Upper lobe of left lung (tissue), 6 donors: Measurements from ENCODE around the gene FSTL5. TPM values are rescaled to one million over a fixed set of nuclear protein-coding genes. Genes with fewer than 3 reads are reported as not detected.

Source experiments
- ATAC-seq, 2 donors: fragments of 200-7000 bp; cut with Tn5 transposase; one replicate each; pipeline ENCODE4 v1.9.1; 2022; ENCODE audit warnings: mild to moderate bottlenecking in 2 of 2, moderate library complexity in 2 of 2; ENCODE audit not compliant: low FRiP score in 2 of 2
- DNase-seq, 2 donors: peaks; one replicate each; pipeline ENCODE4 v3.0.0-alpha.2; 2019 to 2020
- H3K27ac ChIP-seq, 4 donors: fragments of 200-600 bp; sonication (generic); one replicate each; pipeline ENCODE4 v1.5.1; 2016 to 2019
- H3K27me3 ChIP-seq, 4 donors: fragments of 200-600 bp; sonication (generic); one replicate each; pipeline ENCODE4 v1.5.1; 2017 to 2019
- H3K36me3 ChIP-seq, 4 donors: fragments of 200-600 bp; sonication (generic); one replicate each; pipeline ENCODE4 v1.5.1; 2016 to 2019
- H3K4me1 ChIP-seq, 4 donors: fragments of 200-600 bp; sonication (generic); one replicate each; pipeline ENCODE4 v1.5.1; 2018 to 2019
- H3K4me3 ChIP-seq, 4 donors: fragments of 200-600 bp; sonication (generic); one replicate each; pipeline ENCODE4 v1.5.1; 2017 to 2019; ENCODE audit warnings: mild to moderate bottlenecking in 2 of 4, moderate library complexity in 1 of 4
- H3K9me3 ChIP-seq, 4 donors: fragments of 200-600 bp; sonication (generic); one replicate each; pipeline ENCODE4 v1.5.1; 2018 to 2019
- CTCF ChIP-seq, 6 experiments: fragments of 450-650 bp in 4 of 6; fragments of 200-600 bp in 2 of 6; sonication (generic) in 2 of 6; IDR thresholded peaks; one replicate each; pipeline ENCODE4 v1.5.1; 2016 to 2019; ENCODE audit warnings: antibody characterized with exemption in 6 of 6
- EP300 ChIP-seq, 4 donors: sonication (generic); formaldehyde crosslinking; IDR thresholded peaks; one replicate each; pipeline ENCODE4 v1.5.1; 2017; ENCODE audit warnings: antibody characterized with exemption in 4 of 4, control low read depth in 2 of 4
- POLR2A ChIP-seq, 4 donors: fragments of 450-650 bp; IDR thresholded peaks; one replicate each; pipeline ENCODE4 v1.5.1; 2016 to 2017; ENCODE audit warnings: antibody characterized with exemption in 4 of 4, mild to moderate bottlenecking in 2 of 4
- POLR2AphosphoS5 ChIP-seq, 2 donors: sonication (generic); formaldehyde crosslinking; IDR thresholded peaks; one replicate each; pipeline ENCODE4 v1.5.1; 2017; ENCODE audit warnings: antibody characterized with exemption in 2 of 2
- WGBS, 2 donors: methylation state at CpG; one replicate each; pipeline ENCODE4 v1.1.5; 2017 to 2018; 5-methylcytosine and 5-hydroxymethylcytosine counted together
- total RNA-seq, 6 donors: library from RNA; depleted of rRNA in 4 of 6; stranded (reverse); fragments of >200 nt in 4 of 6; gene quantifications; one replicate each; pipeline versions ENCODE4 v1.1.0 to v1.2.1, GENCODE V29; 2016 to 2021
- donor health status: DM: no; HTN: no; CAD: no; lungs with moderate emphysema.
- donor health status: DM: no; HTN: yes; CAD: no; lungs with severe emphysema.

The FSTL5 gene
- total RNA-seq, 6 donors from 2014 or later: not detected

GRCh38 chr4:161411901-161412300 is 751.9 kb downstream of the FSTL5 start:
- no peak for DNase-seq
- H3K9me3 ChIP-seq: no peaks in the 10 kb centered on the region
- H3K4me1 ChIP-seq: no peaks in the 10 kb centered on the region
- no peak for ATAC-seq
- no peak overlapping the region for H3K4me3 ChIP-seq
- no peak overlapping the region for H3K27ac ChIP-seq
- TF ChIP-seq POLR2AphosphoS5 (IDR thresholded peaks at IDR 0.05) (no peak), EP300 (IDR thresholded peaks at IDR 0.05) (no peak), CTCF (IDR thresholded peaks at IDR 0.05) (no peak), POLR2A (IDR thresholded peaks at IDR 0.05) (no peak)
- WGBS, 2 donors: 68 to 91% methylated on average over 1 of the region's 1 CpG
- no peaks in the 10 kb centered on the region for H3K36me3 ChIP-seq
- no peaks in the 10 kb centered on the region for H3K27me3 ChIP-seq

GRCh38 chr4:161404346-161405110 is 759.3 kb downstream of the FSTL5 start:
- WGBS, 2 donors: 79% methylated on average over 9 of the region's 9 CpGs
- Histone ChIP-seq H3K27ac (no peak overlapping the region), H3K4me1 (no peaks in the 10 kb centered on the region), H3K27me3 (no peaks in the 10 kb centered on the region), H3K9me3 (no peaks in the 10 kb centered on the region), H3K36me3 (no peaks in the 10 kb centered on the region), H3K4me3 (no peak overlapping the region)
- ATAC-seq: no peak
- TF ChIP-seq POLR2AphosphoS5 (IDR thresholded peaks at IDR 0.05) (no peak), CTCF (IDR thresholded peaks at IDR 0.05) (no peak), POLR2A (IDR thresholded peaks at IDR 0.05) (no peak), EP300 (IDR thresholded peaks at IDR 0.05) (no peak)
- DNase-seq: no peak

- WGBS, 2 donors: 76 to 81% methylated on average over 3 of the region's 3 CpGs
- Histone ChIP-seq H3K9me3 (no peaks in the 10 kb centered on the region), H3K27me3 (no peaks in the 10 kb centered on the region), H3K36me3 (no peaks in the 10 kb centered on the region), H3K27ac (no peak overlapping the region), H3K4me1 (no peaks in the 10 kb centered on the region), H3K4me3 (no peak overlapping the region)
- TF ChIP-seq CTCF (IDR thresholded peaks at IDR 0.05) (no peak), POLR2AphosphoS5 (IDR thresholded peaks at IDR 0.05) (no peak), EP300 (IDR thresholded peaks at IDR 0.05) (no peak), POLR2A (IDR thresholded peaks at IDR 0.05) (no peak)
- ATAC-seq: no peak
- DNase-seq: no peak
These were observed 760.0 kb downstream of the FSTL5 start for GRCh38 chr4:161403781-161404180.

- Histone ChIP-seq H3K9me3 (no peaks in the 10 kb centered on the region), H3K27me3 (no peaks in the 10 kb centered on the region), H3K36me3 (no peaks in the 10 kb centered on the region), H3K4me1 (no peaks in the 10 kb centered on the region), H3K27ac (no peak overlapping the region), H3K4me3 (no peak overlapping the region)
- DNase-seq (no peak), ATAC-seq (no peak)
- no peak for TF ChIP-seq CTCF (IDR thresholded peaks at IDR 0.05)
- no peak for TF ChIP-seq EP300 (IDR thresholded peaks at IDR 0.05)
- TF ChIP-seq POLR2A (IDR thresholded peaks at IDR 0.05): no peak
- no peak for TF ChIP-seq POLR2AphosphoS5 (IDR thresholded peaks at IDR 0.05)
- whole genome bisulfite sequencing, 2 donors: 82 to 87% methylated on average over 3 of the region's 3 CpGs
These were observed 770.2 kb downstream of the FSTL5 start for GRCh38 chr4:161393602-161394001.

- 90 to 93% methylated on average over 6 of the region's 6 CpGs for WGBS, 2 donors
- ATAC-seq (no peak), DNase-seq (no peak)
- H3K4me1 ChIP-seq: no peaks in the 10 kb centered on the region
- H3K9me3 ChIP-seq: no peaks in the 10 kb centered on the region
- H3K27me3 ChIP-seq: no peaks in the 10 kb centered on the region
- TF ChIP-seq EP300 (IDR thresholded peaks at IDR 0.05): no peak
- TF ChIP-seq CTCF (IDR thresholded peaks at IDR 0.05): no peak
- H3K27ac ChIP-seq: no peak overlapping the region
- H3K36me3 ChIP-seq: no peaks in the 10 kb centered on the region
- H3K4me3 ChIP-seq: no peak overlapping the region
These were observed 781.1 kb downstream of the FSTL5 start for GRCh38 chr4:161382655-161383054.
